ENCODE results near the gene INO80B. TPM values are rescaled to one million over a fixed set of nuclear protein-coding genes. Genes with fewer than 3 reads are reported as not detected.
"Not testable (repeated sequence)": the region's sequence is repeated elsewhere in the genome, so short reads cannot be mapped to it uniquely, and the experiment has no call there.

The INO80B gene
- total and polyA plus RNA-seq, 4 experiments from 2014 or later = 4.6 to 82.8 (median 42.0) TPM

DNA sequence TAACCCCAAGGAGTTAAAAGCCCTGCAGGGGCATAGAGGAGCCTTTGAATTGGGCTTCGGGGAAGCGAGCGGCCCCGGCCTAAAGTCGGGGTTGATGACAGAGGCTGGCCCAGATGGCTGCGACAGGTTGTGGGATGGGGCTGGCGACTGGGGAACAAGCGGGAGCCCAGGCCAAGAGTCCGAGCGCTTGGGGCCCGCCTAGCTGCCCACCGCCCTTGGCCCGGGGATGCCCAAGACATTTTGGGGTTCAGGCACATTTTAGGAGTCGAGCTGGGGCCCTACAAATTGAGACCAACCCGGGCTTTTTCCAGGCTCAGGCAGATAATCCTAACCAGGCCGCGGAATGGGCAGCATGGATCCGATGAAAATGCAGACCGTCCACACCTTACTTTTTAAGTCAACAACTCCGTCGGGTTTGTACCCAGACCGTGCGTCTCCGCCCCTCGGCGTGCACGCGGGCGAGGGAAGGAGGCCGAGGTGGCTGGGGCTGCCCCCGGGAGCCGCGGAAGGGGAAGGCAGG lies 13.7 kb upstream of the INO80B start:
- H3K27me3 ChIP-seq (ENCODE audit: insufficient read depth, low read length) = peaks cover 20% of the 10 kb centered on the region
- POLR2A ChIA-PET (ENCODE audit: partially characterized antibody) = interaction anchor here (1.0 to 2.0 kb wide), 3 partner anchors 13 to 31 kb away, joined by 3 to 5 read pairs (median 4); partner anchors contain the start of genes MRPL53 and WBP1
- H3K9me3 ChIP-seq (ENCODE audit: control insufficient read depth in 1 of 2, low read length in 2 of 2) = no peaks in the 10 kb centered on the region
- H3K4me1 ChIP-seq (ENCODE audit: insufficient read depth, low read length) = peaks cover 17% of the 10 kb centered on the region
- no peaks in the 10 kb centered on the region for H3K36me3 ChIP-seq (ENCODE audit: insufficient read depth, low read length)
- H3K4me1 Mint-ChIP-seq = peaks cover 3 to 11% (median 8%) of the 10 kb centered on the region in 4 donors
- CTCF ChIA-PET (ENCODE audit: partially characterized antibody) = no interaction called here
- H3K27me3 Mint-ChIP-seq = peaks cover 17 to 28% of the 10 kb centered on the region in 2 donors
- H3K27ac Mint-ChIP-seq = no peak overlapping the region
- no peaks in the 10 kb centered on the region for H3K9me3 Mint-ChIP-seq
- DNase-seq = no peak
- H3K36me3 Mint-ChIP-seq = no peaks in the 10 kb centered on the region
- intact Hi-C loops (cut with micrococcal nuclease) = no loop called here
- H3K4me3 ChIP-seq (ENCODE audit: low read length in 2 of 2) = peak overlapping the region in 1 of 2 donors; percentile 8
- H3K27ac ChIP-seq (ENCODE audit: low read depth, low read length) = no peak overlapping the region
- H3K4me3 Mint-ChIP-seq = peak overlapping the region in 6 of 8 donors; percentile 13 to 61 (median 52)

DNA sequence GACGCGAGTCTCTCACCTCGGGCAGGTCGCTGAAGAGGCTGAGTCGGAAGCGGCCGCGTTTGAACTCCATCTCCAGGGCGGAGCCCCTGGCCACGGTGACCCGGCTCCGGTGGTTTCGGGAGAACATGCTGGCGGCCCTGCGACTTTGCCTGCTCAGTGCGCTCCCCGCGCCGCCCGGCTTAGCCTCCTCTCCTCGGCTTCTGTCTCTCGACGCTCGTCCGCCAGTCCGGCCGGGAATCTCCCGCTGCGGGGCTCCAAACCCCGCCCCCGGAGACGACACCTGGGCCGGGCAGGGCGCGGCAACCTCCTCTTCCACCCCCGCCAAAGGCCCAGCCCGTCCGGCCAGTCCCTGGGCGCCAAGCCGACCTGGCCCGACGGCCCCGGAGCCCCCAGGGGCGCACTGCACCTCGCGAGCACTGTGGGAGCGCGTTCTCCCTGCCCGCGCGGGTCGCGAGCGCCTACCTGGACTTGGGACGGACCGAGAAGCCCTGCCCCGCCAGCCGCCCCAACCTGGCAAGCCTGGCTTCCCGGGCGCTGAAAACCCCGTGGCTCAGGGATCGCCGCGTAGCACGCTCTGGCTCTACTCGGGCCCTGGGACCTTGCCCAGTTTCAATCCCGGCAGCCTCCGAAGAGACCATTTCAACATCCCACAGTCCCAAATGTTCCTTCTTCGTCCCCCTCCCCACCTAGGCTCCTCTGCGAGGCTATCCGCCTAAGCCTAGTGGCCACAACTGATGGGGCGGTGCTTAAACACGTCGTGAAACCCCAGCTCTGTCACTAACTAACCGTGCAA lies 13.0 kb upstream of the INO80B start, which contains the start of gene RTKN:
Gene RTKN (minus strand): TSS at position 248 of the 793 bp plus-strand sequence. CDS start 121 bp downstream, at position 127.
- H3K9me3 ChIP-seq (ENCODE audit: control insufficient read depth in 1 of 2, low read length in 2 of 2) = no peaks in the 10 kb centered on the region
- no peaks in the 10 kb centered on the region for H3K9me3 Mint-ChIP-seq
- H3K36me3 Mint-ChIP-seq = no peaks in the 10 kb centered on the region
- peak in 2 of 5 donors; percentile 30 to 56 for DNase-seq
- H3K4me3 Mint-ChIP-seq = peak within 1 kb of the TSS in 7 of 8 donors; percentile 65 to 83 (median 73)
- peak within 1 kb of the TSS in 1 of 2 donors; percentile 8 for H3K4me3 ChIP-seq (ENCODE audit: low read length in 2 of 2)
- H3K4me1 ChIP-seq (ENCODE audit: insufficient read depth, low read length) = peaks cover 17% of the 10 kb centered on the region
- ChIA-PET CTCF (ENCODE audit: partially characterized antibody) (no interaction called here), POLR2A (ENCODE audit: partially characterized antibody) (interaction anchor here (2.0 kb wide), 1 partner anchor 30 kb away, joined by 4 read pairs; the partner anchor contains the start of gene MRPL53)
- peaks cover 20% of the 10 kb centered on the region for H3K27me3 ChIP-seq (ENCODE audit: insufficient read depth, low read length)
- intact Hi-C loops (cut with micrococcal nuclease) = no loop called here
- H3K36me3 ChIP-seq (ENCODE audit: insufficient read depth, low read length) = no peaks in the 10 kb centered on the region
- peaks cover 17 to 28% of the 10 kb centered on the region in 2 donors for H3K27me3 Mint-ChIP-seq
- H3K27ac Mint-ChIP-seq = peak within 1 kb of the TSS in 2 of 7 donors; percentile 51 to 89
- no peak within 1 kb of the TSS for H3K27ac ChIP-seq (ENCODE audit: low read depth, low read length)
- H3K4me1 Mint-ChIP-seq = peaks cover 3 to 11% (median 8%) of the 10 kb centered on the region in 4 donors

DNA sequence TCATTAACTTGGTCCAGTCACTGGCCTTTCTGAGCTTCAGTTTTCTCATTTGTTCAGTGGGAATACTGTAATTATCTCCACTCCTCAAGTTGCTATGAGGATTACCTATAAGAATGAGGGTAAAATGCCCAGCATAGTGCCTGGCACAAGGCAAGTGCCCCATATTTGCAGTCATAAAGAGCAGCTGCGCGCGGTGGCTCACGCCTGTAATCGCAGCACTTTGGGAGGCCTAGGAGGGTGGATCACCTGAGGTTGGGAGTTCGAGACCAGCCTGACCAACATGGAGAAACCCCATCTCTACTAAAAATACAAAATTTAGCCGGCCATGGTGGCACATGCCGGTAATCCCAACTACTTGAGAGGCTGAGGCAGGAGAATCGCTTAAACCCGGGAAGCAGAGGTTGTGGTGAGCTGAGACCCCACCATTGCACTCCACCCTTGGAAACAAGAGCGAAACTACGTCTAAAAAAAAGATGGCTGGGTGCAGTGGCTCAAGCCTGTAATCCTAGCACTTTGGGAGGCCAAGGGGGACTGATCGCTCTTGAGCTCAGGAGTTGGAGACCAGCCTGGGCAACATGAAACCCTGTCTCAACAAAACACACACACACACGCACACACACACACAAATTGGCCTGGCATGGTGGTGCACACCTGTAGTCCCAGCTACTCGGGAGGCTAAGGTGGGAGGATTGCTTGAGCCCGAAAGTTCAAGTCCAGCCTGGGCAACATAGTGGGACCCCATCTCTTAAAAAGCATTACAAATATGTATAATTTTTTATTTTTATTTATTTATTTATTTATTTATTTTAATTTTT lies 12.2 kb upstream of the INO80B start:
- Mint-ChIP-seq H3K27me3 (peaks cover 17 to 28% of the 10 kb centered on the region in 2 donors), H3K4me3 (peak overlapping the region in 7 of 8 donors; percentile 61 to 83 (median 73)), H3K4me1 (peaks cover 3 to 11% (median 8%) of the 10 kb centered on the region in 4 donors), H3K27ac (peak overlapping the region in 1 of 7 donors; percentile 89)
- H3K4me1 ChIP-seq (ENCODE audit: insufficient read depth, low read length) = peaks cover 17% of the 10 kb centered on the region
- H3K36me3 Mint-ChIP-seq; H3K9me3 Mint-ChIP-seq; DNase-seq; intact Hi-C loops (cut with micrococcal nuclease); CTCF ChIA-PET (ENCODE audit: partially characterized antibody); H3K27ac ChIP-seq (ENCODE audit: low read depth, low read length); H3K9me3 ChIP-seq (ENCODE audit: control insufficient read depth in 1 of 2, low read length in 2 of 2); H3K36me3 ChIP-seq (ENCODE audit: insufficient read depth, low read length); POLR2A ChIA-PET (ENCODE audit: partially characterized antibody); H3K4me3 ChIP-seq (ENCODE audit: low read length in 2 of 2): not testable (repeated sequence)
- H3K27me3 ChIP-seq (ENCODE audit: insufficient read depth, low read length) = peaks cover 20% of the 10 kb centered on the region

DNA sequence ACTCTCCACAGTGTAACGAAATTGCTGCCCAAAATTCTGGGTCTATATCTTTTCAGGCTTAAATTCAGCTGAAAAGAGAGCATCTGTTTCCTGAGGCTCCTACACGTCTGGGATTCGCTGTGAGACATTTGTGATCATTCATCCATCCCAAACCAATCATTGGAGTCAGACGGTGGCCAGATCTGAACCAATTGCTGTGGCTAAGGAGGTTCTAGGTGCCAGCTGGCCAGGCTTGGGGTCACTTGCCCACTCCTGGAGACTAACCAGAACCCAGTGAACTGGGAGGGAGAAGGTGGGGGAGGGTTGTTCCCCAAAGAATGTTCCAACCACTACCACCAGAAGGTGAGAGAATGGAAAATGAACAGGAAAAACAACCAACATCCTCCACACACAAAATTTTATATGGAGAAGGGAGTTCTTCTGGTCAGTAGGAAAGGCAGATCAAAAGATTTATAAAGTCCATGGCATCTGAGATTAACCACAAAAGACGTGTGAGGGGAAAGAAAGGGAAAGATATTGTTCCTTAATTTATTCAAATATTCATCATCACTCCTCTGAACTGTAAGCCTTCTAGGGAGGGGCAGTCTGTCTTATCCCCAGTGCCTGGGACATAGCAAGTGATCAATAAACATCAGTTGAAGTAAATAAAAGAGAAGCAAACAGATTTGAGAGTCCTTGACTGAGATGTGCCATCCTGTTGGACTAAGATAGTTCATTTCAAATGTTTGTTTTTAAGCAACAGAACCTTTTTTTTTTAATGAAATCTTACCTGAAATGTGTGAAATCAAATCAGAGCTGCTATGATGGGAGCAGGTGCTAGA lies 10.2 kb upstream of the INO80B start:
- intact Hi-C loops (cut with micrococcal nuclease) = no loop called here
- no peaks in the 10 kb centered on the region for H3K36me3 ChIP-seq (ENCODE audit: insufficient read depth, low read length)
- no peak overlapping the region for H3K27ac ChIP-seq (ENCODE audit: low read depth, low read length)
- peaks cover 12 to 15% of the 10 kb centered on the region in 2 donors for H3K27me3 Mint-ChIP-seq
- peaks cover 20% of the 10 kb centered on the region for H3K27me3 ChIP-seq (ENCODE audit: insufficient read depth, low read length)
- H3K9me3 ChIP-seq (ENCODE audit: control insufficient read depth in 1 of 2, low read length in 2 of 2) = no peaks in the 10 kb centered on the region
- no peak overlapping the region for H3K27ac Mint-ChIP-seq
- peaks cover 17% of the 10 kb centered on the region for H3K4me1 ChIP-seq (ENCODE audit: insufficient read depth, low read length)
- H3K4me1 Mint-ChIP-seq = peaks cover 3 to 9% (median 5%) of the 10 kb centered on the region in 4 donors
- no peak overlapping the region for H3K4me3 Mint-ChIP-seq
- no peaks in the 10 kb centered on the region for H3K36me3 Mint-ChIP-seq
- H3K9me3 Mint-ChIP-seq = no peaks in the 10 kb centered on the region
- ChIA-PET POLR2A (ENCODE audit: partially characterized antibody) (interaction anchor here (0.7 kb wide), 1 partner anchor 286 kb away, joined by 3 read pairs; no protein-coding TSS in a partner anchor), CTCF (ENCODE audit: partially characterized antibody) (interaction anchor here (1.2 to 1.5 kb wide), 2 partner anchors 20 to 38 kb away, joined by 3 read pairs; partner anchors contain the start of genes CCDC142 and TTC31)
- H3K4me3 ChIP-seq (ENCODE audit: low read length in 2 of 2) = no peak overlapping the region
- DNase-seq = no peak

DNA sequence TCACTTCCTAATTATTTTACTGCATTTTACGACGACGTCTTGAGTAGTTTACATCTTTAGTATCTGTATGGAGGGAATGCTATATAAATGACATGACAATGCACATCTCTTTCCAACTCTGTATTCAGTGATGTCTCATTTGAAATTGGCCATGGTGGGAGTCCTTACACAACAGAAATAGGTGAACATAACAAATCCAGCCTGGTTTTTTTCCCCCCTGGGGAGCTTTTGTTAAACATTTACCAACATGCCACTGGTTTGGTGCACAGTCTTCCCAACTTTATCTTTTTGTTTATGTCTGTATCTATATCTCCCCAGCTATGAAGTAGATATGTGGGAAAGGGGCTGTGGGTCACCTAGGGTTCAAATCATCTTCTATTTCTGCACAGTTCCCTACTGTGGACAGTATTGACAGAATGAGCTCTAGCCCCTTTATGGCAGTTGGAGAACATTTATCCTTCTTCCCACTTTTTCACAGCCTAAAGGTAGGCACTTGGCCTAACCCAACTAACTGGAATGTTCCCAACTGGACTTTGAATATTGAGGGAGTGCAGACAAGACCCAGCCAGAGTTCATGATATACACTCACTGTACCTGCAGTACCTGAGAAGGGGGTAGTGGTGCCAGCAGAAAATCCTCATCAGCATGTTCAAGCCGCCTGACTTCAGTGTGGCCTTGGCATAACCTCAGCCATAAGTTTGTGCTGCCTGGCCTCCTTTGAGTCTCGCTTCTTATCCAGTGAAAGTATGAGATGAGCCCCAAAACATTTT lies 7.5 kb upstream of the INO80B start:
- Histone ChIP-seq H3K27ac (ENCODE audit: low read depth, low read length) (no peak overlapping the region), H3K4me1 (ENCODE audit: insufficient read depth, low read length) (peaks cover 6% of the 10 kb centered on the region), H3K27me3 (ENCODE audit: insufficient read depth, low read length) (no peaks in the 10 kb centered on the region), H3K9me3 (ENCODE audit: control insufficient read depth in 1 of 2, low read length in 2 of 2) (no peaks in the 10 kb centered on the region), H3K4me3 (ENCODE audit: low read length in 2 of 2) (no peak overlapping the region), H3K36me3 (ENCODE audit: insufficient read depth, low read length) (no peaks in the 10 kb centered on the region)
- DNase-seq = no peak
- Mint-ChIP-seq H3K4me3 (no peak overlapping the region), H3K27me3 (peaks cover 6 to 8% of the 10 kb centered on the region in 2 donors), H3K36me3 (no peaks in the 10 kb centered on the region), H3K9me3 (no peaks in the 10 kb centered on the region), H3K27ac (no peak overlapping the region), H3K4me1 (peaks cover 1 to 4% (median 3%) of the 10 kb centered on the region in 4 donors)
- POLR2A ChIA-PET (ENCODE audit: partially characterized antibody) = no interaction called here
- intact Hi-C loops (cut with micrococcal nuclease) = no loop called here
- CTCF ChIA-PET (ENCODE audit: partially characterized antibody) = no interaction called here

DNA sequence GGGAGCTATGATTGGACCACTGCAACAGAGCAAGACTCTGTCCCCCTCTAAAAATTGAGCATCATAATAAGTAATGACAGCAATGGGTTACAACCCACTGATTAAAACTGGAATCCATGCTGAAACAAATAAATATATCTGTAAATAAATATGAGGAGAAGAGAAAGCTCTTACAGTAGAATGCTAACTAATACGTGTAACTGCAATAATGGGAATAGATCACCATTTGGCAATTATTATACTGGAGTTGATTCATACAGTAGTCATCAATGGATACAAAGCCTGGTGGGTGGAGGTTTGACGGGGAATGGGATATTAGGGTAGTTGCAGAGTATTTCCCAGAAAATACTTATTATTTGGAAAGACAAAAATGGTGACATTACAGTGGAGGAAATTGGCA lies 6.1 kb upstream of the INO80B start:
- Mint-ChIP-seq H3K27ac (no peak overlapping the region), H3K4me3 (no peak overlapping the region), H3K4me1 (peaks cover 10 to 13% (median 12%) of the 10 kb centered on the region in 4 donors), H3K9me3 (no peaks in the 10 kb centered on the region), H3K27me3 (peaks cover 3 to 7% of the 10 kb centered on the region in 2 donors), H3K36me3 (no peaks in the 10 kb centered on the region)
- Histone ChIP-seq H3K4me1 (ENCODE audit: insufficient read depth, low read length) (peaks cover 16% of the 10 kb centered on the region), H3K27me3 (ENCODE audit: insufficient read depth, low read length) (no peaks in the 10 kb centered on the region), H3K36me3 (ENCODE audit: insufficient read depth, low read length) (no peaks in the 10 kb centered on the region), H3K4me3 (ENCODE audit: low read length in 2 of 2) (no peak overlapping the region), H3K27ac (ENCODE audit: low read depth, low read length) (no peak overlapping the region), H3K9me3 (ENCODE audit: control insufficient read depth in 1 of 2, low read length in 2 of 2) (no peaks in the 10 kb centered on the region)
- CTCF ChIA-PET (ENCODE audit: partially characterized antibody) = interaction anchor here (1.0 kb wide), 1 partner anchor 140 kb away, joined by 3 read pairs; no protein-coding TSS in a partner anchor
- DNase-seq = no peak
- POLR2A ChIA-PET (ENCODE audit: partially characterized antibody) = no interaction called here
- intact Hi-C loops (cut with micrococcal nuclease) = no loop called here
